GM18505 (cell line): Measurements from ENCODE around the gene CDH23.

Experiments used
- ATAC-seq: cut with Tn5 transposase; IDR thresholded peaks from one replicate; pipeline ENCODE4 v1.9.1; 2021; ENCODE audit not compliant: unreplicated experiment
- POLR2A ChIP-seq: IDR thresholded peaks from 4 replicates; pipeline ENCODE4 v1.6.1; 2011; ENCODE audit warnings: borderline replicate concordance; ENCODE audit not compliant: insufficient read depth, insufficient read length; ENCODE audit errors: extremely low read depth

Gene CDH23

DNA sequence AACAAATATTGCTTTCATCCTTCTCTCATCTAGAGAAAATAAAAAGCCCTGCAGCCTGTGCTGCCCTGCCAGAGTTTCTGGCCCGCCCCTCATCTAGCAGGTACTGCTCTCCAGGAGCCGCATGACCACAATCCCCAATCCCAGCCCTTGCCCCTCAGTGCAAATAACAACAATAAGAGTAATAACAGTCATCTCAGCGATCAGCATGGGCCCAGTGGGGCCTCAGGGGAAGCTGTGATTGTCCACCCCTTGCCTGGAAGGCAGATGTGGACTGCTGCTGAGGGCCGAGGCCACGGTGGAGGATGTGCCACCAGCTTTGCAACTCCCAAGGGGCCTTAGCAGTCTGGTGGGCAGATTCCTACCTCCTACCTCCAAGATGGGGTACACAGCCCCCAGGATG, 106.1 kb downstream of the CDH23 start:
- ATAC-seq: no peak
- no peak for TF ChIP-seq POLR2A

DNA sequence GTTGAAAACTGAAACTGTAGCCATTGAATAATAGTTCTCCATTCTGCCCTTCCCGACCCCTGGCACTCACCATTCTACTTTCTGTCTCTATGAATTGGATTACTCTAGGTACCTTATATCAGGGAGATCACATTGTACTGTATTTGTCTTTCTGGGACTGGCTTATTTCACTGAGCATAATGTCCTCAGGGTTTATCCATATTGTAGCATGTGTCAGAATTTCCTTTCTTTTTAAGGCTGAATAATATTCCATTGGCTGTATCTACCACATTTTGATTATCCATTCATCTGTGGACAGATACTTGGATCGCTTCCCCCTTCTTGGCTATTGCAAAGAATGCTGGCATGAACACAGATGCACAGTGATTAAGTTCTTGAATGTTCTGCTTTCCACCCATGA, 107.4 kb downstream of the CDH23 start:
- TF ChIP-seq POLR2A: no peak
- ATAC-seq: no peak

DNA sequence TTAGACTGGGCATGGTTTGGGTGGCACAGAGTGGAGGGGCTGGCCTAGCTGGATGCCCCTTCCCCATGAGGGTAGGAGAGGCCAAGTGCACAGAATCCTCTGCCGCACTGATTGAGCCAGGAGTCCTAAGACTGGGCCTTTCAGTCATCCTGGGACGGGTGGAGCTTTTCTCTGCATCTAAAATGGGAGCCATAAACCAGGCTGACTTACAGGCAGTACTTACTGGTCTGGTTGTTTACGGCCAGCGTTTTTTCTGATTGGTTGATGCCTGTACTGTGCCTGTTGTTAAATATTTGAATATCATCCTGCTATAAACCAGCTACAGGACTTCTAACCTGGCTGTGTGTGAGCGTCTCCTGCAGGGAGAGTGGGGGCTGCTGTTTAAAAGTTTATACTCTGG, 107.8 kb downstream of the CDH23 start:
- ATAC-seq: no peak
- TF ChIP-seq POLR2A: no peak

DNA sequence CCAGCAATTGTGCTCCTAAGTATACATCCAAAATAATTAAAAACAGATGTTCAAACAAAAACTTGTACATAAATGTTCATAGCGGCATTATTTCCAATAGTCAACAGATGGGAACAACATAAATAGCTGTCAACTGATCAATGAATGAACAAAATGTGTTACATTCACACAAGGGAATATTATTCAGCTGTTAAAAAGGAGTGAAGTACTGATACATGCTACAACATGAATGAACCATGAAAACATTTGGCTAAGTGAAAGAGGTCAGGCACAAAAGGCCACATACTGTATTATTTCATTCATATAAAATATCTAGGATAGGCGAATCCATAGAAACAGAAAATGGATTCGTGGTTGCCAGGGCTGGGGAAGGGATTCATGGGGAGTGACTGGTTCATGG, 109.1 kb downstream of the CDH23 start:
- TF ChIP-seq POLR2A: no peak
- ATAC-seq: no peak

DNA sequence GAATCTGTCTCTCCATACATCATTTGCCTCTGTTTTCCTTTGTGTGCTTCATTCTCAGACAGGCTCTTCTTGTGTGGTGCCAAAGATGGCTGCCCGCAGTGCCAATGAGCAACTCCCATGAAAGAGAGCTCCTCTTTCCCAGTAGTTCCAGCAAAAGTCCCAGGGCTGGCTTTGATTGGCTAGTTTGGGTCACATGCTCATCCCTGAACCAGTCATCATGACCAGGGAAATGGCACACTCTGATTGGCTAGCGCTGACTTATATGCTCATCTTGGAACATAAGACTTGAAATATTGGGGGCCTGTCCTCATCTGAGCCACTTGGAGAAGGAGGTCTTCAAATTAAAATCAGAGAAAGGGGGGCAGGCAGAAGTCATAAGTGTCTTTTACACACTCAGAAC, 112.7 kb downstream of the CDH23 start:
- no peak for TF ChIP-seq POLR2A
- no peak for ATAC-seq

DNA sequence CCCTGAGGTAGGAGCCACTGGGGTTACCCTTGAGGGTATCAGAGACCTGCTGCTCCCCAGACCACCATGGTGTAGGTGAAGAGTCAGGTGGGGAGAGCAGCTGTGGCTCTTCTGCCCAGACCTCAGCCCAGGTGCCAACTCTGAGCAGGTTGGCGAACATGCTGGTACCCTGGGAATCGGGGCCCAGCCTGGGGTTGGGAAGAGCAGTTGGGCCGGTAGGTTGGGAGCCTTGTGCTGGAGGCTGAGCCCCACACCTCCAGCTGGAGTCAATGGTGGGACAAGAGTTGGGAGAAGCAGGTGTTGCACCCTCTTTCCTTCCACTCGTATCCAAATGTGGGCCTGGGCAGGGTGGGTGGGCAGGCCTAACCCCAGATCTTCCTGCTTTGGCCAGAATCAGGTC, 114.5 kb downstream of the CDH23 start:
- no peak for TF ChIP-seq POLR2A
- no peak for ATAC-seq

DNA sequence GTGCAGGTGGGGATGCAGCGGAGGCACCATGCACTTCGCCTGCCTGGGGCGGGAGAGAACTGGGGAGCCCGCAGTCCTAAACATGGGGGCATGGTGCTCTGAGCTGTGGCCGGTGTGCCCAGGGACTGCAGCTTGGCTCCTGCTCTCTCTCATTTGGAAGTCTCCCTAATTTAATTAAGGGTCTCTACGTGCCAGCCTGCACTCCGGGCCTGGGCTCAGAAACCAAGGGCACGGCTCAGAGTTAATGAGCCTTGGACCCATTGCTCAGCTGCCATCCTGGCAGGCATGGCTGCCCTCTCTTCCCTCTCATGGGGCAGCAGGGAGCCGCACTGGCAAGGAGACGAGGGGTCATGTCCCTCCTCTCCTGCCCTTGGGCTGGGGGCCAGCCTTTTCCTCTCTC, 115.6 kb downstream of the CDH23 start:
- TF ChIP-seq POLR2A: no peak
- ATAC-seq: no peak

DNA sequence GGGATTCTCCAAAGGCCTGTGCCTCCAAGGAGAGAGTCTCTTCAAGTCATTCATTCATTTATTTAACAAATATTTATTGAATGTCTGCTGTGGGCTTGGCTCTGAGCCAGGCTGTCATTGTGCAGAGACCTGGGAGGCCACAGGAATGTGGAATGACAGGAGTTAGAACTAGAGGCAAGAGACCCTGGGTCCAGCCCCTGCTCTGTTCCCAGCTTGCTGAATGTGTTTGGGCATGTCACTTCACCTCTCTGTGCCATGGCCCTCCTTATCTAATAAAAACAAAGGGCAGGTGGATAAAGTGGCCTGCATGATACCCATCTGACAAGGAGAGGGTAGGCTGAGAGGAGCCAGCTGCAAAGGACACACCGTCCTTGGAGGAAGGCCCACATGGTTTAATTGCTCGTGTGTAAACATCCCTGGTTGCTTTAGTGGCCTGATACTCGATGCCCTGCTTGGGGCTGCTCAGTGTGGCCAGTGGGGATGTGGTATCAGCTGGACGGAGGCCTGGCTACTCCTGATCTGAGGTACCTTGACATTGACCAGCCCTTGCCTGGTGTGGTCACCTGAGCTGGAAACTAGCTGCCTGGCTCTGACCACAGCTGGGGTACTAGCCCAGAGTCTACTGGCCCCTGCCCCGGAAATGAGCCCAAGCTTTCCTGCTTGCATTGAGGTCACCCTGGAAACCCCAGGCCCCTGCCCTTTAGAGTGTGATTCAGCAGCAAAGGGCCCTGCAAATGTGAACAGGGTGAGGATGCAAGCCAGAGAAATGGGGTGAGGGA, 116.2 kb downstream of the CDH23 start:
- no peak for TF ChIP-seq POLR2A
- no peak for ATAC-seq

DNA sequence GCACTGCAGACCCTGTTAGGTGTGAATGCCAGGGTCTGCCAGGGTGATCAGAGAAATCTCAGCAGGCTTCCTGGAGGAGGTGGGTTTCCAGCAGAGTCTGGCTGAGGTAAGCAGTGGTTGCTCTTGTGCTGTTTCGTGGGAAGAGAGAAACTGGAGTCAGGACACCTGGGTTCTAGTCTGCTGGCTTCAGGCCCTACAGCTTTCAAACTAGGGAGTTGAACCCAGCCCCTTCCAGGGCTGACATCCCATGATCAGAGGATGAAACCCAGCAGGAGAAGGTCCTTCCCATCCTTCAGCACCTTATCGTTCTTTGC, 116.8 kb downstream of the CDH23 start:
- no peak for ATAC-seq
- TF ChIP-seq POLR2A: no peak

DNA sequence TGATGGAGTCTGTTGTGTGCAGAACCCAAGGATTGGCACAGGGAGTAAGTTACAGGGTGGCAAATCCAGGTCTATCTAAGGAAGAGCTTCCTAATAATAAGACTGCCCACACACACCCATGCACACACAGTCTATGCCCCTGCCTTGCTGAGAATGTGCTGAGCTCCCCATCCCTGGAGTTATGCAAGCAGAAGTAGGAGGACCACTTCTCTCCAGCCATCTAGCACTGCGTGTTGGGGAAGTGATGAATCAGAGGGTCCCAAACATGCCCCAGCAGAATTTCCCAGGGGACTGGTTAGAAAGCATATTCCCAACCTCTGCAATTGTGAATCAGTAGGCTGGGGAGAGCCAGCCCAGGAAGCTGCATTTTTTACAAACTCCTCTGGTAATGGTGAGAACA, 117.2 kb downstream of the CDH23 start:
- TF ChIP-seq POLR2A: no peak
- no peak for ATAC-seq

DNA sequence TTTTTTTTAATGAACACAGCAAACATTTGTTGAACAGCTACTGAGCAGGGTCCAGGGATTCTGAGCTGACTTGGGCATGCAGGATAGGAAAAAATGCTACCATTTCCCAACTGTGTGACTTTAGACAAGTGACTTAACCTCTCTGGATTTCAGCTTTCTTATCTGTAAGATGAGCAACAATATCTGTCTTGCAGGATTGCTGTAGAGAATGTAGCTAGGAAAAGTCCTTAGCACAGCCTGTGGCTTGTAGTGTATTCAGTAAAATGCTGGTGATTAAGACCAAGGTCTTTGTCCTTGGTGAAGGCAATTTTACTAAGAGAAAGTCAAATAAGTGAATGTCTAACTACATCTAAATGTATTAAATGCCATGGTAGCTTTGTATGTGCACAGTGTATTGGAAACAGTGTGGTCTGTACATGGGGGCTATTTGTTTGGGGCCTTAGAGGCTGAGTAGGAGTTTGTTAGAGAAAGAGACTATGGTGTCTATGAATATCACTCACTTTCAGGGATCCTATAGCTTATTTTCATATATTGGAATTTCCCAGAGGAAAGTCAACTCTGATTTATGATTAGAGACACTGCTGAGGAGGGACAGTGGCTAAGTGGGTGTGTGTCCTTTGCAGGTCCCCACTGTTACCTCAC, 118.9 kb downstream of the CDH23 start:
- no peak for ATAC-seq
- no peak for TF ChIP-seq POLR2A

DNA sequence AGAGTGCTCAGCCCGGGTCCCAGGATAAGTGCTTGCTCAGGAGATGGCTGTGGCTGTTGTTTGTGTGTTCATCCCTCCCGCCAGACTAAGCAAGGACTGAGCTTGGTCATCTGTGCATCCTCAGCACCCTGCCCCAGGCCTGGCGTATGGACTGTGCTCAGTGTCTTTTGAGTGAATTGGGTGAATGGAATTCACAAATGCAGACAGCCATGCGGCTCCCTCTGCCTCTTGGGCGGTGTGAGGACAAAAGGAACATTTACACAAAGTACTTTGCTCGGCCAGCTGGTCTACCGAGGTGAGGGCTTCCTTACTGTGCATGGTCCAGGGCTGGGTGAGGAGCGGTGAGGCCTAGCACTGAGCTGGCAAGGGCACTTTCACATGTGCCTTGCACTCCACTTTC, 120.2 kb downstream of the CDH23 start:
- no peak for ATAC-seq
- TF ChIP-seq POLR2A: no peak

DNA sequence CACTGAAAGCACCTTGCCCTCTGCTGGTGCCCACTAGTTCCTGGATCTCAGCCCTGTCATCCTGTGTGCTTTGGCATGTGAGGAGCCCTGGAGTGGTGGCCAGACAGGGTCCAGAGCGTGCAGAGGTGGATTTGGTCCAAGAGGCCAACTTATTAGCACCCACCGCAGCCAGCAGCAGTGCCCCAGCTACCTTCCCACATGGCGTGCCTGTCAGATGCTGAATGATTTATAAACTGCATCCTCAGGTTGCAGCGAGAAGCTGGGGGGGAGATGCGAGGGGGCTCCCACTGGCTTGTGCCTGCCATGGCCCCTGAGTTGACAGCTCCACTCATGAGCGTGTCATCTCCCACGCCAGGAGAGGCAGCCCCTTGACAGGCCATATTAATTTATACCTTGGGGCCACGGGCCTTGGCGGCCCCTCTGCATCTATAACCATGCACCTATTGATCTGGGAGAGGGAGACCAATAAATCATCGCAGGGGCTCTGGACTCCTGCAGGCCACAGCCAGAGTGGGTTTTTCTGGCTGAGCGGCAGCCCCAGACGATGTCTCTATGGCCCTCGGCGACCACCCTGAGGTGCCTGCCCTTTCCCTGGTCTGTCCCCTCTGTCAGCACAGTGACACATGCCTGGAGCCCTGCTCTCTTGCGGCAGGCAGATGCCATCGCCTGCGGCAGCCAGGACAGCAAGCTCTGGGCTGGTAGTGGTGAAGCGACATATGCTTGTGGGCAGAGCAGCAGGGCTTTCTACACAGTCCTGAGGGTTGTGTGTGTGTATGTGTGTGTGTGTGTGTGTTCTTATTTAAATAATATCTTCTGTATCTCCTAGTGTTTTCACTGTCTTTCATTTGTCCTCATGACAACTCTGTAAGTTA, 120.8 kb downstream of the CDH23 start:
- no peak for TF ChIP-seq POLR2A
- ATAC-seq: no peak

DNA sequence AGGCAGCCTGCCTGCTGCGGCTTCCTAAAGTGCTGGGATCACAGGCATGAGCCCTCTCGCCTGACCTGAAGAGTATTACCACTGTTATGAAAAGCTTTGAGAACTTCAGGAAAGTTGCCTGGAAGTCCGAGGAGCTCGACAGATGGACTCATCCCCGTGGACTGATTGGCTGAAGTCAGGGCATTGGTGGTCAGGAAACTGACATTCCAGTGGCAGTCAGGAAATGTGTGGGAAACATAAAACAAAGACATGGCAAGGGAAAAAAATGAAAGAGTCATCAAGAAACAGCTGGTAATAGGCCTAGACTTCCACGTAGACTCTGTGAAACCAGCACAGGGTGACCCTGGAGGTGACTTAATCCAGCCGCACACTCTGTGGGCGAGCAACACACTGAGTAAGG, 123.3 kb downstream of the CDH23 start:
- no peak for ATAC-seq
- TF ChIP-seq POLR2A: no peak

DNA sequence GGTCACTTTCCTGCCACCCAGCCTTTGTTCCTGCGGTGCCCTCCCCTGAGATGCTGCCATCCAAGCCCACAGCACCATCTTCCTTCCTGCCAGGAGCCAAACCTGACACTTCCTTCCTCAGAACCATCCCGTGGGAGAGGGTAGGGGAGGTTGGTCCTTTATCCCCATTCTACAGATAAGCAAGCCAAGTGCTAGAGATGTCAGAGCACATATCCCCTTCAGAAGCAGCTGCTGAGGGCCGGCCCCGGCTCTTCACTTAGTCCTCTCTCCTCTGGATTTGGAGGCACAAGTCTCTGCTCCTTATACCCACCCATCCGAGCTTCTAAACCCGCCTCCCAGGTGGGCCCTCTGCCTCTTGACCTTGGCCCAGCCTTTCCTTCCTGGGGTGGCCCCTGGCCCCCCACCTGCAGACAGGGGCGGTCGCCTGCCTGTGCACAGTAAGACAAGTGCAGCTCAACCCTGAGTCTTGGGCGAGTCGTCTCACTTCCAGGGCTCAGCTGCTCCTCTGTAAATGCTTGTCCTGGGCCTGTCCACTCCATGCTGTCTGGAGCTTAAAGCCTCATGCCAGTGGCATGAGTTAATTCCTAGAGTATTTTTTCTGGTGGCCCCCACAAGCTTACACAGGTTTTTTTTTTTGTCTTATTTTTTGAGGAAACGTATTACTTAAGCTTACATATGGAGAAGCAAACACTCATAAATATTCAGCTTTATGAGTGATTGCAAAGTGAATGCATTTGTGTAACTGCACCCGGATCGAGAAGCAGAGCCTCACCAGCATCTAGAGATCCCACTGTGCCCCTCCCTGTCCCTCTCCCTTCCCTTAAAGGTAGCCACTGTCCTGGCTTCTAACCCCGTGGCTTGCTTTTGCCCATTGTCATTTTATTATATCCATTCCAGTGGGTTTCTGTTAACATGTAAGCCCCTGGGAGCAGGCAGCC, 125.1 kb downstream of the CDH23 start:
- no peak for TF ChIP-seq POLR2A
- no peak for ATAC-seq
